Effector memory CD8-positive, alpha-beta T cell (primary cell): ENCODE results near the gene BRSK2.

Source experiments
- ATAC-seq: fragments of 150-1000 bp; cut with Tn5 transposase; replicated peaks from 2 replicates; pipeline ENCODE4 v1.10.0; 2021; ENCODE audit warnings: mild to moderate bottlenecking, moderate library complexity
- DNase-seq, 3 experiments: peaks; one replicate each; pipeline ENCODE4 v3.0.0; 2021
- H3K27ac Mint-ChIP-seq, 2 donors: one replicate each; pipeline ENCODE4 v1.8.0; 2022; ENCODE audit warnings: mild to moderate bottlenecking in 2 of 2, mixed read lengths in 2 of 2, moderate library complexity in 2 of 2
- H3K27me3 Mint-ChIP-seq, 2 donors: one replicate each; pipeline ENCODE4 v1.8.0; 2022; ENCODE audit warnings: mixed read lengths in 2 of 2
- H3K36me3 Mint-ChIP-seq: one replicate; pipeline ENCODE4 v1.8.0; 2022; ENCODE audit warnings: mild to moderate bottlenecking, moderate library complexity, mixed read lengths; ENCODE audit not compliant: insufficient read depth
- H3K4me1 Mint-ChIP-seq, 2 donors: one replicate each; pipeline ENCODE4 v1.8.0; 2022; ENCODE audit warnings: low read depth in 2 of 2, mixed read lengths in 2 of 2
- H3K4me3 Mint-ChIP-seq, 2 donors: one replicate each; pipeline ENCODE4 v1.8.0; 2022; ENCODE audit warnings: mild to moderate bottlenecking in 2 of 2, mixed read lengths in 2 of 2, moderate library complexity in 2 of 2
- H3K9me3 Mint-ChIP-seq, 2 donors: one replicate each; pipeline ENCODE4 v1.8.0; 2022; ENCODE audit warnings: mixed read lengths in 2 of 2

BRSK2 gene

DNA sequence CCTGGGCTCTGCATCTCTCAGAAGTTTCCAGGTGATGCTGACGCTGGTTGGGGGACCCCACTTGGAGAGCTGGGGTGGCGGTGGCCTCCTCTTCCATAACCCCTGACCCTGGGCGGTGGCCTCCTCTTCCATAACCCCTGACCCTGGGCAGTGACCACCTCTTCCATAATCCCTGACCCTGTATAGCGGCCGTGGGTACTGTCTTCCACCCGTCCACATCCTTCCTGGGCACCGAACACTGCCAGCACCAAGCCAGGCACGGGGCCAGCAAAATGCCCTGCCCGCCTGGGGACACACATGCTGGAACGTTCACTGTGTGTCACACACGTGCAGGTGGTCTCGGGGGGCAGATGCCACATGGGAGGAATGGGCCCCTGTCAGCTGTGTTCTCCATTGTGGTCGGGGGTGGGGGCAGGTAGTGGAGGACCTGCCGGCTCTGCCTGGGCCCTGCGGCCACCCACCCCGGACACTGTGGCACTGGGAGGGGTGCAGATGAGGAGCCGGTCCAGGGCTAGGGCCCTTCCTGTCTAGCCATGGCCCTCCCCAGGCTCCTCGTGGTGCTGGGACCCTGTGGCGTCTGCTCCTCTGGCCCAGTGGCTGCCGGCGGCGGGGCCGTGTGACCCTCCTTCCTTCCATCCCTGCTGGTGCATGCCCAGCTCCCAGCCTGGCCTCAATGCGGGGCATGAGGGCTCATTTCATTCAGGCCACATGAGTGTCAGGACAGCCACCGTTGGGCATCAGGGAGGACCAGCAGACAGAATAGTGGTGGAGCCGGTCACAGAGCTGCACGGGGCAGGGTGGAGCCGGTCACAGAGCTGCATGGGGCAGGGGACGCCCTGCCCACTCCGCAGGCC, 10.8 kb downstream of the BRSK2 start:
- H3K27me3 Mint-ChIP-seq = peaks cover 7 to 19% of the 10 kb centered on the region in 2 donors
- peaks cover 0 to 2% of the 10 kb centered on the region in 2 donors for H3K4me1 Mint-ChIP-seq
- H3K9me3 Mint-ChIP-seq = no peaks in the 10 kb centered on the region
- H3K4me3 Mint-ChIP-seq = no peak overlapping the region
- no peaks in the 10 kb centered on the region for H3K36me3 Mint-ChIP-seq
- ATAC-seq = no peak
- no peak for DNase-seq
- H3K27ac Mint-ChIP-seq = no peak overlapping the region

DNA sequence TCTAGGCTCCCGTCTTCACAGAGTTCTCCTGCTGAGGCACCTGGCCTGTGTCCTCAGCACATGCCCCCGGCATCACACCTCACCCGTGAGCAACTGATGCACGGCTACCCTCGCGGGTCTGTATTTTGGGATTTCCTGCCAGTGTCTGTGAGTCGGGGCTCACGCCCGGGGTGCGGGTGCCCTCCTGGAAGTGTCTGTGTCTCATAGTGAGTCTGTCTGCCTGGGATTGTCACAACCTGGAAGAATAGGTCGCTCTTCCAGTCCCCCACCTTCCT, 11.4 kb downstream of the BRSK2 start:
- Mint-ChIP-seq H3K27ac (no peak overlapping the region), H3K9me3 (no peaks in the 10 kb centered on the region), H3K4me3 (no peak overlapping the region), H3K36me3 (no peaks in the 10 kb centered on the region), H3K27me3 (peaks cover 7 to 19% of the 10 kb centered on the region in 2 donors), H3K4me1 (peaks cover 0 to 2% of the 10 kb centered on the region in 2 donors)
- no peak for ATAC-seq
- no peak for DNase-seq

DNA sequence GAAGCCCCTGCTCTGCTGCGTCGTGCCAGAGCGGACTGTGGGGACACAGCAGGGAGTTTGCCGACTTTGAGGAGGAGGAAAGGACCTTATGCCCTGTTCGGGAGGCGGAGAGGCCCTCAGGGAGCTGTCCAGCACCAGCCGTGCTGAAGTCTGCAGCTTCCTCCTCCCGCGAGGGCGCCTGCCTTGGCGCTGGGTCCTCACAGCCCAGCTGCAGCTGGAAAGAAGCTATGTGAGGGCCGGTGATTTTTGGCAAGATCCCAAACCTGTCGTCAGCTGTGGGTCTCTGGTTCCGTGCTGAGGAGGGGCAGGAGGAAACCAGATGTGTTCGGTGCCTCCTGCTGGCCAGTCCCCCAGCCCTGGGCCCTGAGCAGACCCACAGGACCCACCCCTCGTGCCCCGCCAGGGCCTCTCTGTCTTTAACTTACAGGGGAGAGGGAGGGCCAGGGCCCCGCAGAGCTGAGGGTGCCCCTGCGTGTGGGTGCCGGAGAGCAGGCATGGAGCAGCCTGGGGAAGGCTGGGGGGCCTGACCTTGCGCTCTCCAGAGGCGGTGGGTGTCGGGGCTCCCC, 12.0 kb downstream of the BRSK2 start:
- Mint-ChIP-seq H3K4me1 (peaks cover 0 to 2% of the 10 kb centered on the region in 2 donors), H3K4me3 (no peak overlapping the region), H3K27me3 (peaks cover 7 to 19% of the 10 kb centered on the region in 2 donors), H3K9me3 (no peaks in the 10 kb centered on the region), H3K27ac (no peak overlapping the region), H3K36me3 (no peaks in the 10 kb centered on the region)
- ATAC-seq (peak; percentile 39), DNase-seq (peak; percentile 38 to 39 (median 39))

DNA sequence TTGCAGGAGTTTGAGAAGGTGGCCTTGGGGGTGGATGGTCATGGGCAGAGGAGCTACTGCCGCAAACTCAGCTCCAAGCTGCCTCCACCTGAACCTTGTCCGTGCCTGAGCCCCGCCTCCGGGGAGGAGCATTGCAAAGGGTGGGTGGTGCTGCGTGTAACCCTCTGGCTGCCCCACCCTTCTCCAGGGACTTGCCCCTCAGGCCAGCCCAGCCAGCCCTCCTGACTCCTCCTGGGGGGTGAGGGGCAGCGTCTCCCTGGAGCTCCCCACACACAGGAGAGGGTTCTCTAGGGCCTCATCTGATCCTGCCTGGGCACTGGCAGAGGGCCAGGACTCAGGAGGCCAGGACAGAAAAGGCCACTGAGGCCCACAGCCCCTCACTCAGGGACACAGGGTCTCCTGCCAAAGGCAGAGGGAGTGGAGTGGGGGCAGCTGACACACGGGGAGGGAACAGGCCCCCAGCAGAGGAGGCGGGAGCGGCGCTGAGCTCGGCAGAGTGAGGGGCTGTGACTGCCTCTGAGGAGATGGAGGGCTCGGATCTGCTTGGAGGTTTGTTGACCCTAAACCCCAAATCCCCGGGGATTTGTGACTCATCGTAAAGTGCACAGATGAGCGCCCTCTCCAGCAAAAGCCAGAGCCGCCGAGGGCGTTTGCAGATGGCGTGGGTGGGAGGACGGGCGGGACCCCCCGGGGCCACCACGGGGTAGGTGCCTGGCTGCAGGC, 12.8 kb downstream of the BRSK2 start:
- H3K9me3 Mint-ChIP-seq = no peaks in the 10 kb centered on the region
- ATAC-seq = no peak
- H3K36me3 Mint-ChIP-seq = no peaks in the 10 kb centered on the region
- peaks cover 0 to 2% of the 10 kb centered on the region in 2 donors for H3K4me1 Mint-ChIP-seq
- no peak overlapping the region for H3K27ac Mint-ChIP-seq
- H3K27me3 Mint-ChIP-seq = peaks cover 7 to 22% of the 10 kb centered on the region in 2 donors
- H3K4me3 Mint-ChIP-seq = no peak overlapping the region
- no peak for DNase-seq

DNA sequence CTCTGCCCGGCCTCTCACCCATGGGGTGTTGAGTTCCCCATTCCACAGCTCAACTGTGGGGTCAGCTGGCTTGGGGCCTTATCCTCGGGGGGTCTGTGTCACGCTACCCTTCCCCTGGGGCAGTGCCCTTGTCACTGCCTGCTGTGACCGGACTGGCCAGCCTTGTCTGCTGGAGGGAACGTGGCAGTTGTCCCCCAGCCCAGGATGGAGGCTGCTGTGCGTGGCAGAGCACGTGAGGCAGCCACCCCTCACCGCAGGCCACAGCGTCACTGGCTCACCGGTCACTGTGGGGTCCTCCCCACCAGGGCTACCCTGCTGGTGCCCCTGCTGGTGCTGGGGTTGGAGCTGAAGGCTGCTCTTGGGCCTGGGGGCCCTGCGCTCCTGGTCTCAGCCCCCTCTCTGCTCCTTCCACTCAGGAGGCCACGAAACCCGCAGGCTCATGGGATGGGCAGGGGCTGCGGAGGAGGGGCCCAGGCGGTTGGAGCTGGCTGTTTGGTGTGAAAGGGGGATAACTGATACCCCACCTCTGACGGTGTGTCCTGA, 13.4 kb downstream of the BRSK2 start:
- H3K9me3 Mint-ChIP-seq = no peaks in the 10 kb centered on the region
- peaks cover 0 to 2% of the 10 kb centered on the region in 2 donors for H3K4me1 Mint-ChIP-seq
- H3K27me3 Mint-ChIP-seq = peaks cover 7 to 28% of the 10 kb centered on the region in 2 donors
- H3K36me3 Mint-ChIP-seq = no peaks in the 10 kb centered on the region
- DNase-seq (no peak), ATAC-seq (no peak)
- H3K27ac Mint-ChIP-seq = no peak overlapping the region
- no peak overlapping the region for H3K4me3 Mint-ChIP-seq

DNA sequence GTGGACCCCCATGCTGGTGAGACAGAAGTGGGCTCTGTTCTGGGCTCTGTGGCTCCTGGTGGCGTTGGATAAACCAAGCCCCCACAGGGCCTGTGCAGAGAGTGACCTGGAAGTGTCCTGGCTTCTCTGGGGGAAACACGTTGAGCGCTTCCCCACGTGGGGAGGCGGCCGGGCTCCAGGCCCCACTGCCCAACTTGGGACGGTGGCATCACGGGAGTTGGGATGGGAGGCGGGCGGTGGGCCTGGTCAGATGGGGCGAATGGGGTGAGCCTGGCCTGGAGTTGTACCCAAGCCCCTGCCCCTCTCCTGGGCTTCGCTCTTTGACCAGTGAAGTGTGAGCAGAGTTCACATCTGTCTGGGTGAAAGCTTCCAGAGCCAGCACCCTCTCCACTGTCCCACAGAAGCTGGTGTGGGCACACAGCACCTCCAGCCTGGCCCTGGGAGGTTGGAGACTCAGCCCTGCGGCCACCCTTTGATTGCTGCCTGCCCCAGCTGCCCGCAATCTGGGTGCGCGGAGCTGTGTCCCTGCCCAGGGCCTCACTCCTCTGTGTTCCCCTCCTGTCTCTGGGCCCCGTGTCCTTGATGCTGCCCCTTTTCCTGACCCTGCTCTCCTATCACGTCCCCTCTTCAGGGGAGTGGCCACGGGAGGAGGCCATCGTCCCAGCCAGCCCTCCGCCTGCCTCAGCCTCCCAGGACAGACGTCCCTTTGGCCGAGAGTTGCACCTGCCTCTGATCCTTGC, 14.2 kb downstream of the BRSK2 start:
- Mint-ChIP-seq H3K4me3 (no peak overlapping the region), H3K36me3 (no peaks in the 10 kb centered on the region), H3K9me3 (no peaks in the 10 kb centered on the region), H3K27me3 (peaks cover 7 to 28% of the 10 kb centered on the region in 2 donors), H3K27ac (no peak overlapping the region), H3K4me1 (peaks cover 0 to 2% of the 10 kb centered on the region in 2 donors)
- DNase-seq (no peak), ATAC-seq (no peak)

DNA sequence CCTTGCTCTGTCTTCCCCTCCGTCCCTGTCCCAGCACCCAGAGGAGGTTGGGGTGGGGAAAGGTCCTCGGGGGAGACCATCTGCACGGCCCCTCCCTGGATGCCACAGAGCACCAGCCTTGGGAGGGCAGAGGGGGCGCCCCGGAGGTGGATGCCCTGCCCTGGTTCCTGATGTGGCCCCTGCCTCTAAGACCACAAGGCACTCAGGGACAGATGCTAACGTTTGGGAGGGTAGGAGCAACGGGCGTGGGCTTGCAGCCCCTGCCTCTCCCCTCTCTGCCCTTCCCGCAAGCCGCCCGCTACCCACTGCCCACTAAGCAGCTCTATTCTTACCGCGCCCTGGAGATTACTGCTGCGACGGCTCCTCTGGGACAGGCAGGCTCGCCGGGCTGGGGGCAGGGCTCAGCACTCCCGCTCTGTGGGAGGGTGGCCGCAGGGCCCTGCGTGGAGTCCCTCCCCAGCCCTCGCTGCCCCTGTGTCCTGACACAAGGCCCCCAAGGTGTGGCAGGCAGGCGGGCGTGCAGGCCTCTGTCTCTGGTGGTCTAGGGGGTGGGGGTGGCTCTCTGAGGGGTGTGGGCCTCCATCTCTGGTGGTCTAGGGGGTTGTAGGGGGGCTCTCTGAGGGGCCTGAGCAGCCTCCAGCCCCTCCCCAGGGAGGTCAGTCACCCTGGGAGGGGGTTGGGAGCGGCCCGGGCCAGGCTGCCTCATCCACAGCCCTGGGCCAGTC, 14.9 kb downstream of the BRSK2 start:
- Mint-ChIP-seq H3K36me3 (no peaks in the 10 kb centered on the region), H3K4me3 (no peak overlapping the region), H3K4me1 (peaks cover 0 to 2% of the 10 kb centered on the region in 2 donors), H3K9me3 (no peaks in the 10 kb centered on the region), H3K27me3 (peaks cover 7 to 33% of the 10 kb centered on the region in 2 donors), H3K27ac (no peak overlapping the region)
- DNase-seq (no peak), ATAC-seq (no peak)

DNA sequence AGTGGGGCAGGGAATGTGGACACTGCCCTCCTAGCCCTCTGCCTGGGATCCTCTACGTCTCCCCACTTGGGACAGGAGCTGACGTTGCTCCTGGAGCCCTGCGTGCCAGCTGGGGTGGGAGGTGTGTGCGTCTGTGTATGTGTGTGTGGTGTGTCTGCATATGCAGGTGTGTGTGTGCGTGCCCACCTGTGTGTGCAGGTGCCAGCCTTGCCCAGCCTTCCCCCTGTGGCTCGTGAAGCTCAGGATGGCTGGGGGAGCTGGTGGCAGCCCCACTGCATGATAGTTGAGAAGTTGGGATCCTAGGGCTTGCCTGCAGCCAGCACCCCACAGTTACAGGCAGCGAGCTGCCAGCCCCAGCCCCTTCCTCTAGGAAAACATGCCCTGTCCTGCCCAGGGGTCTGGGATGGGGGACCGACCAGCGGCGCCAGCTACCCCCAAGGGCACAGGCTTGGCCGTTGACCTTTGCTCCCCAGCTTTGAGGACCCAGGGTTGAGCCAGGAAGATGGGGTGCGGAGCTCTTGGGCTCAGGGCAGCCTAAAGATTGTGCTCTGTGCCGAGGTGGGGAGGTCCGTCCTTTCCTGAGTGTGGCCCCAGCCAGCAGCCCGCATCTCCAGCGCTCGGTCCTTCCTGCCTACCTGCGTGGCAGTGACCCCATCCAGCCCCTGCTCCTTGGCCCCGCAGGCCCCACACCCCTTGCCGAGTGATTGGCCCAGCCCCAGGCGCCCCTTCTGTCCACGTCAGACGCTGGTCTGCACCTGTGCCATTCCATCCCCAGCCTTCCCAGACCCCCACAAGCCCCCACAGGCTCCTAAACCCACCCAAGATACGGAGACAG, 15.7 kb downstream of the BRSK2 start:
- no peaks in the 10 kb centered on the region for H3K36me3 Mint-ChIP-seq
- H3K4me1 Mint-ChIP-seq = peaks cover 0 to 2% of the 10 kb centered on the region in 2 donors
- no peak overlapping the region for H3K4me3 Mint-ChIP-seq
- DNase-seq (no peak), ATAC-seq (no peak)
- H3K9me3 Mint-ChIP-seq = no peaks in the 10 kb centered on the region
- H3K27ac Mint-ChIP-seq = no peak overlapping the region
- peaks cover 7 to 29% of the 10 kb centered on the region in 2 donors for H3K27me3 Mint-ChIP-seq

DNA sequence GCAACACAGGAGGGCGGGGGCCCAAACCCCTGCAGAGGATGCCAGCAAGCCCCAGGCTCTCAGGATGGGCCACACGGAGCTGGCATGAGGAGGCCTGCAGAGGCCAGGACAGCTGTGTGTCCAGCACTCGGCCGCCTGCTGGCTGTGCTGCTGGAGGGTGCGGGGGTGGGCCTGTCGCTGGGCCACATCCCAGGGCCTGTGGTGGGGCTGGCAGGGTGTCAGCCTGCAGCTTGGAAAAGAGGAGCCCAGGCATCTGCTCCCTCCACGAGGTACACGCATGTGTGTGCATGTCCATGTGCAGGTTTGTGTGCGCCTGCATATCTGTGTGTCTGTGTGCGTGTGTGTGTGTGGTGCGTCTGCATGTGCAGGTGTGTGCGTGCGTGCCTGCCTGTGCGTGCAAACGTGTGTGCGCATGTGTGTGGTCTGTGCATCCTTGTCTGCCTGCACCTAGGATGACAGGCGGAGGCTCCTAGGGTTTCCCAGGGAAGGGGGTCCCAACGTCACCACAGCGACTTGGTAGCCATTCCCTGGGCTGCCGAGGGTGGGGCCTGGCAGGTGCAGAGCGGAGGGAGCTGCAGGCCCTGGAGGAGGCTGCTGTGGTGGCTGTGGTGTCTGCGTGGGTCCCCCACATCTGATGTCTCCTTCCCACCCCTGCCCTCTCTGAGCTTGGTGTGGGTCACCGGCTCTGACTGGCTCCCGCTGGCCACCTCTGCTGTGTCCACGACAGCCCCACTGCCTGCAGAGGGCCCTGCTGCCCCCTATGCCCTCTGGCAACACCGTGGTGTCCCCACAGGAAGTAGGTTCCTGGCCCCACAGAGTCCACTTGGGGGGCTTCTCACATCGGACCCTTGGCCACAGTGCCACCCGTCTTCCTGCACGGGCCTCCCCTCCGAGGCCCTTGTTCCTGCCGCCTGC, 17.1 kb downstream of the BRSK2 start:
- Mint-ChIP-seq H3K9me3 (no peaks in the 10 kb centered on the region), H3K27me3 (peaks cover 0 to 16% of the 10 kb centered on the region in 2 donors), H3K36me3 (no peaks in the 10 kb centered on the region), H3K4me3 (no peak overlapping the region), H3K4me1 (no peaks in the 10 kb centered on the region), H3K27ac (no peak overlapping the region)
- DNase-seq (no peak), ATAC-seq (no peak)

DNA sequence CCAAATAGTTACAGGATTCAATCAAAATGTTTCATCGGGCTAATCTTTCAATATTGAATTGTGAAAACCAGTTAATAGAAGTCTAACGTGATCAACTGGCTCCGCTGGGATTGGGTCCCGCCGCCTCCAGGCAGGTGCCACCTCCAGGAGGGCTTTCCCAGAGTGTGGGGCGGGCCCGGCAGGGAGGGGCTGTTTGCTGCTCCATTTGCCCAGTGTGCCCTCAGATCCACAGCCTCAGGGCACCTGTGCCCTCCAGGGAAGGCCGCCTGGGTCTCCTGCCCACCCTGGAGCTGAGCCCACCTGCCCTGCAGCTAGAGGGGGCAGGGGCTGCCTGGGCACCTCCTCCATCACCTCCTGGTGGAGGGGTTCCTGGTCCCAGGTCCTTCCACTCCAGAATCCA, 17.9 kb downstream of the BRSK2 start:
- ATAC-seq (no peak), DNase-seq (no peak)
- no peak overlapping the region for H3K27ac Mint-ChIP-seq
- H3K27me3 Mint-ChIP-seq = peaks cover 0 to 16% of the 10 kb centered on the region in 2 donors
- no peaks in the 10 kb centered on the region for H3K36me3 Mint-ChIP-seq
- no peak overlapping the region for H3K4me3 Mint-ChIP-seq
- no peaks in the 10 kb centered on the region for H3K4me1 Mint-ChIP-seq
- no peaks in the 10 kb centered on the region for H3K9me3 Mint-ChIP-seq

DNA sequence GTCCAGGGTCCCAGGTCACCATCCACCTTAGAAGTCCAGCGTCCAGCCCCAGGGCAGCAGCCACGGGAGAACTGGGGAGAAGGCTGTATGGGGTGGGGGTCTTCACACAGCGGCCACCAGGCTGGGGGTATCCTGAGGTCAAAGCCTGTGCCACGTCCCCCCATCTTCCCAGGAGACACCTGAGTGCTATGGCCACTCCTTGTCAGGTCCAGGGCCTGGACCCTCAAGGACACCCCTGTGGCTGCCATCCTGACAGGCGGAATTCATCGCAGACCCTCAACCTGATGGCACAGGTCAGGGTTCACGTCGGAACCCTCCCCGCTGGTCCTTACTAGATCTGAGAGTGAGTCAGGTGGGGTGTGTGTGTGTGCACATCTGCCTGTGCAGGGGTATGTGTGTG, 18.6 kb downstream of the BRSK2 start:
- Mint-ChIP-seq H3K27ac (no peak overlapping the region), H3K4me1 (no peaks in the 10 kb centered on the region), H3K9me3 (no peaks in the 10 kb centered on the region), H3K4me3 (no peak overlapping the region), H3K36me3 (no peaks in the 10 kb centered on the region), H3K27me3 (peaks cover 0 to 16% of the 10 kb centered on the region in 2 donors)
- no peak for ATAC-seq
- DNase-seq = no peak
